Left colon (tissue), 2 donors: ENCODE measurements around the gene ACOX1. TPM values are rescaled to one million over a fixed set of nuclear protein-coding genes. Genes with fewer than 3 reads are reported as not detected.
"Not testable (repeated sequence)": the region's sequence is repeated elsewhere in the genome, so short reads cannot be mapped to it uniquely, and the experiment has no call there.

ENCODE experiments used
- ATAC-seq: fragments of 200-7000 bp; cut with Tn5 transposase; one replicate; pipeline ENCODE4 v1.9.1; 2020; ENCODE audit warnings: mild to moderate bottlenecking, moderate library complexity
- DNase-seq, 2 donors: peaks; one replicate each; pipeline ENCODE4 v3.0.0-alpha.2; 2020
- intact Hi-C, 2 donors: fragments of 100-400 bp; cut with DNase I in 1 of 2; cut with micrococcal nuclease in 1 of 2; formaldehyde crosslinking; loops; one replicate each; pipeline versions ENCODE4 v1.11.2 to v1.14.0; 2022; cut with DNase I, micrococcal nuclease
- total RNA-seq, 2 donors: library from RNA; stranded (reverse); fragmentation: NEBNext Ultra II Directional; extraction: Animal tissue kit (Norgen Biotek cat#: 25700); gene quantifications; one replicate each; pipeline ENCODE4 v1.2.1, GENCODE V29; 2021
- donor health status: DM: no; HTN: no; CAD: no.
- donor health status: DM: yes; HTN: yes; CAD: no.

Gene ACOX1
- total RNA-seq, 2 donors from 2014 or later = 170 to 225 TPM

GRCh38 chr17:75994802-75995370 is 15.9 kb upstream of the ACOX1 start:
- peak in 1 of 2 donors; percentile 18 for DNase-seq
- intact Hi-C loops = no loop called here
- no peak for ATAC-seq

GRCh38 chr17:75991396-75991795 is 12.4 kb upstream of the ACOX1 start:
- intact Hi-C loops = no loop called here
- ATAC-seq (no peak), DNase-seq (no peak)

- intact Hi-C loops = no loop called here
- no peak for ATAC-seq
- DNase-seq = no peak
These were observed 8.1 kb upstream of the ACOX1 start for GRCh38 chr17:75987041-75987440.

- no peak for ATAC-seq
- intact Hi-C loops = no loop called here
These were observed 7.0 kb upstream of the ACOX1 start for GRCh38 chr17:75985986-75986385.

GRCh38 chr17:75983501-75984181 is 4.7 kb upstream of the ACOX1 start:
- DNase-seq (no peak), ATAC-seq (no peak)

More at GRCh38 chr17:75985986-75986385, 7.0 kb upstream of the ACOX1 start:
- DNase-seq = no peak

GRCh38 chr17:75981019-75981615 is 2.2 kb upstream of the ACOX1 start:
- no peak for DNase-seq
- no peak for ATAC-seq
- intact Hi-C loops = no loop called here

More at GRCh38 chr17:75983501-75984181, 4.7 kb upstream of the ACOX1 start:
- intact Hi-C loops = no loop called here

GRCh38 chr17:75980188-75981018 is 1.4 kb upstream of the ACOX1 start:
- ATAC-seq (no peak), DNase-seq (no peak)
- intact Hi-C loops = no loop called here

- intact Hi-C loops = no loop called here
- ATAC-seq (peak; percentile 23), DNase-seq (no peak)
These were observed 780 bp upstream of the ACOX1 start for GRCh38 chr17:75979705-75980187.

GRCh38 chr17:75976175-75976848 is 2.7 kb downstream of the ACOX1 start:
- DNase-seq (no peak), ATAC-seq (peak; percentile 48)
- intact Hi-C loops = no loop called here

GRCh38 chr17:75975757-75976174 is 3.2 kb downstream of the ACOX1 start:
- intact Hi-C loops = no loop called here
- ATAC-seq (no peak), DNase-seq (no peak)

- ATAC-seq, intact Hi-C loops, DNase-seq: not testable (repeated sequence)
These were observed 3.8 kb downstream of the ACOX1 start for GRCh38 chr17:75975187-75975586.

- no peak for ATAC-seq
- DNase-seq = no peak
- intact Hi-C loops = no loop called here
These were observed 8.3 kb downstream of the ACOX1 start for GRCh38 chr17:75970626-75971025.

GRCh38 chr17:75970011-75970523 is 8.9 kb downstream of the ACOX1 start:
- intact Hi-C loops = no loop called here
- ATAC-seq (peak; percentile 14), DNase-seq (no peak)

GRCh38 chr17:75969044-75969443 is 9.9 kb downstream of the ACOX1 start:
- ATAC-seq, intact Hi-C loops, DNase-seq: not testable (repeated sequence)

GRCh38 chr17:75965468-75965867 is 13.5 kb downstream of the ACOX1 start:
- ATAC-seq (no peak), DNase-seq (no peak)
- intact Hi-C loops = no loop called here

GRCh38 chr17:75959839-75960511 is 19.0 kb downstream of the ACOX1 start:
- intact Hi-C loops = no loop called here
- no peak for ATAC-seq

GRCh38 chr17:75959051-75959838 is 19.7 kb downstream of the ACOX1 start:
- DNase-seq = no peak
- intact Hi-C loops = no loop called here
- no peak for ATAC-seq

More at GRCh38 chr17:75959839-75960511, 19.0 kb downstream of the ACOX1 start:
- DNase-seq = no peak
